HG03575 (cell line): ENCODE data around the gene RIOK2.

Source experiments
- ATAC-seq: cut with Tn5 transposase; IDR thresholded peaks from one replicate; pipeline ENCODE4 v1.9.1; 2021; ENCODE audit not compliant: unreplicated experiment, insufficient number of reproducible peaks, low FRiP score; ENCODE audit errors: extremely low read depth

RIOK2 gene

DNA sequence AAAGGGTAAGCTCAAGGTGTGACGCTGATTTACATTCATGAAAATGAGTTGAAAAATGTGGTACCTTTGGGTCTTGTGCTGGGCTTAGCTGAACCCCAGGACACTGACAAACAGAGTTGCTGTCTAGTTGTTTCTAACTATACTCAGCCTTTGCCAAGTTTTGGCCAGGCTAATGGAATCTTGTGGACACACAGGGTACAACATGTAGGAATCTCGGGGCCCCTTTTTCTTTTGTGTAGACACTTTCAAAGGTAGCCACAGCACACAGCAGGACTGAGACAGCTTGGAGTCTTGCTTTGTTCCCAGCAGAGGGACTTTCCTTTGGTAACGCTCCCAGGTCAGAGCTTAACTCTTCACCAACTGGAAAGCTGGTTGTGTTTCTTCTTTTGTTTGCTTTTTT lies 48.4 kb downstream of the RIOK2 start:
- no peak for ATAC-seq

DNA sequence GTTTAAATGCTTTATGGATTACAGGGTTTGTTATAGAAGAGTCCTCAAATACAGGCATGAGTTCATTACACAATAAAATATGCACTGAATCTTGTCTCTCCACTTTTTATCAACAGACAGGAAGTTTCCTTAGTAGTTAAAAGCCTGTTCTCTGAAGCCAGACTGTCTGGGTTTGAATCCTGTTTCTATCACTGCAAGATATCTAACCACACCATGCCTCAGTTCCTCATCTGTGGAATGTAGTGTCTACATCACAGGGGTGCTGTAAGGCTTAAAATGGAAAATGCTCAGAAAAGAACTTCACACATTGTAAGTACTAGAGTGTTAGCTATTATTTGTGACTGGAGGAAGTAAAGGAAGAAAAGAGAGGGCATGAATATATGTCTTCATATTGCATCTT lies 49.9 kb downstream of the RIOK2 start:
- no peak for ATAC-seq

DNA sequence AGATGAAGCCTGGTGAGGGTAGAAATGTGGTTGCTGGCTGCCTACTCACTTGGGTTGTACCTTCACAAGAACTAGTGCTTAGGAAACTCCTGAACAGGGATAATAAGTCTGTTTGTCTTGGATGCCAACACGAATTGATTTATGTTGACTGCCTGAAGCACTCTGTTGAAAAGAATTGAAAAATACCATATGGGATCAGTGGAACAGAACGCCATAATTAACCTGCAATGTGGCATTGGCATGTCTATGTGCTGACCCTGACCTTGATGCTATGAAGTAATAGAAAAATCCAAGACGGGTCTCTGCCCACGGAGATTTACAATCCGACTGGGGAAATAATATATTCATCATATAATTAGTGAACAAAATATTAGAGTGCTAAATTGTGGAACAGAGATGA lies 51.1 kb downstream of the RIOK2 start:
- no peak for ATAC-seq

DNA sequence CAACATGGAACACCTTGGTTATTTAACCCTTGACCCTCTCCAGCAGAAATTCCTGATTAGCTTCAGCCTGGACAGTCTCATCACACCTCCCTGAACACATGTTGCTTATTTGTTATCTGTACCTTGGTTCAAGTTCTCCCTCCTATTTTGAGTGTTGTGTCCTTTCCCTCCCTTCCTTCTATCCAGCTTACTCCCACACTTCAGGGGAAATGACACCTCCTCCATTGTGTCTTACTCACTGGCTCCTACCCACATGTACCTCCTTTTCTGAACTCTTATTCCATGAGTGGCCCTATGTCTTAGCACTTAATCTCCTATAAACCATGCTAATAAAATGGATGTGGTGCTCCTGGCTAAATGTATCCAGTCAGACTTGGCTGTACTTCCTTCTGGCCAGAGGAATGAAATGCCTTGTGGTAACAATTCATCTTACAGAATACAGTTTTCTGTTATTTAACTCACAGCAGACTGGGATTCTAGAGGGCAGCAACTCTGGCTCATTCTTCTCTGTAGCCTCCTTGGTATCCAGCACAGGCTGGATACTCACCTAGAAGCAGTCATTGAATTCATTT lies 51.8 kb downstream of the RIOK2 start:
- no peak for ATAC-seq

DNA sequence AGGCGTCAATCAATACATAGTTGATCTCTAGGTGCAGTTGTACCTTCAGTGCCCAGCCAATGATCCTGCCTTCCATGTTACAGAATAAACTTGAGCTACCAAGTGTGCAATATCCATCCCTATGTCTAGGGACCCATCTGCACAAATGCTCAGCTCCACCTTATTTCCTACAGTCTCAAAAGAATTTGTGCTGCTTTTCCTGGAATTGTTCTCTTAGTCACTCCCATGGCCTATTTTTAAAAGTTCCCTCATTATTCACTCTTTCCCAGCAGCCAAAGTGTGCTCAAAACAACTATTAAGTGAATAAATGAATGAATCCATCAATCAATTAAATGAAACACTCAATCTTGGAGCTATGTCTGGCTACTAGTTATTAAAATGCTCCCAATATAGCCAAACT lies 55.3 kb downstream of the RIOK2 start:
- ATAC-seq, result no peak

DNA sequence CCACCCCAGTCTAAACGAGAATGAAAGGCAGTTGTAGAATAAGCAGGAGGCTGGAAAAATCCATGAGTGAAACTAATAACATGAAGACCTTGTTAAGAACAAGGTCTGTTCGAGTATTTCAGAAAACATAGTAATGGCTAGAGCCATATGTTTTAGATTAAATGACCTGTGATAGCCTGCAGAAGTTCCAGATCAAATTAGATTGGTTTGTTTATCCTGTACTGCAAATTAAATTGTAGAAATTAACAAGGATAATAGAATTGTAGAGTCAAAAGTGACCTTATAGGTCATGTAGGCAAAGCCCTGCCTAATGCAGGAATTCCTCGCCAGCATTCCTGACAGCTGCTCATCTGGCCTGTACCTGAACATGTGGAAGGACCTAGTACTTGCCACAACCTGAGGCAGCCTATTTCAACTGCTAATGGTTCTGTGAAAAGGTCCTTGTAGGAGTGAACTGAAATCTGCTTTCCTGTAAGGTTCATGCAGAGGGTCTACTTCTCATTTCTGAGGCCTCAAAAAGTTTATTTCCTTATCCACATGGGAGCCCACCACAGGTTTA lies 57.8 kb downstream of the RIOK2 start:
- no peak for ATAC-seq

DNA sequence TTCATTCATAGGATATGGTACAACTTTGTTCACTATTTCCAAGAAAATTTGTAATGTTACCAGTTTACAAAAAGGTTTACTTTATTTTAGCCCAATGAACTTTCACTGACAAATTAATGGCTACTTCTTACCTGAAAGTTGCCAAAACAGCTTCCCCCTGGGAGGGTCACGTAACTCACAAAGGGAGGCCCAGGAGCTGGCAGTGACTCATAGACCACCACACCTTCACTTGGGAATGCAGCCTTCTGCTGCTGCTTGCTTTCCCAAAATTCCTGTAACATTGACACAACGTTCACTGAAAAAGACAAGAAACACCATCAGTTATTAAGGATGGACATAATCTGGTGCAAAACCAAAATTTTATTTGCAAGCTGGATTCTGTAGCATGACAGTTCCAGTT lies 58.7 kb downstream of the RIOK2 start:
- no peak for ATAC-seq

DNA sequence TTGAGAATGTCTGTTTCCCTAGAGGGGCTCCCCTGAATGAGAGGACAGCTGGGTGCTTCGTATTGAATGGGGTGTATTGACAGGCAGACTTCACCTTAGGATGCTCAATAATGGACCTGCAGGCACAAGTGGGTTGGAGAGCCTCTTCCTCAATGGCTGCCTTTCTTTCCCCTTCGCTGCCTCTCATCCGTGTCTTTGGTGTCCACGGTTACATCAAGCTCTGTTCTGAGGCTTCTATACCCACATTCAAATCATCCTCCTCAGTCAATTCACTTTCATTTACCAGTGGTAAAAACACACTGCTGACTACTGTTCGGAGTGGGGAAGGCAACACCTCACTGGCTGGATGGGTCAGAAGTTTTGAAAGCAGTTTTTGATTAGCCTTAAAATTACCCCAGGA lies 61.2 kb downstream of the RIOK2 start:
- ATAC-seq, result no peak

DNA sequence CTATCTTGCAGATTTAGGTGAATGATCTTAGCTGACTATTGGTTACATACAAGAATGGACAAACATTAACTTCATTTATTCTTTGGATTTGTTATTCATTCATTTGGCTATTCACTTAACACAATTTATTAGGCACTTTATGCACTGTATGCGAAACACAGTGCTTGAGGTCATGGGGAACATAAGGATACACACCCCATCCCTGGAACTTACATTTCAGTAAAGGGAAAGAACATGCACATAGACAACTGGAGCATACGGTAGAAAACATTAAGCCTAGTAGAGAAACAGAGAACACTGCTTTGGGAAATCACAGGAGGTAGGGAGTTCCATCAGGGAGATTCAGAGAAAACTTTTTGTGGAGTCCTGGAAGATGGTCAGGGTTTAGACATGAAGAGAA lies 62.9 kb downstream of the RIOK2 start:
- no peak for ATAC-seq

DNA sequence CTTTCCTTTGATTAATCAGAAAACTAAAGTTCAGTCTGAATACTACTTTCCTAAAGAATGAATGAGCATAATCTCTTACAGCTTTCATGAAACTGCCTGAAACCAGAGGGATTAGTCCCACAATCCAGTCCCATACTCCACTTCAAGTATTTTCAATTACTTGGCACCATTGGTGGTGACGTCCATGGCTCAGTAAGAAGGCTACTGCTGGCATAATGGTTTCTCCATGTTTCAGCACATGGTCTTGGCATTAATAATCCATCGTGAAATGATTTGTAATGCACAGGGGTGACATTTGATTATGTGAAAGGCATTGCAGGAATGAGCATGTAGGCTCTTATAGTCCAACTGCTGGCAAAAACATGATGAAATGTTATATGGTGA lies 64.0 kb downstream of the RIOK2 start:
- no peak for ATAC-seq

DNA sequence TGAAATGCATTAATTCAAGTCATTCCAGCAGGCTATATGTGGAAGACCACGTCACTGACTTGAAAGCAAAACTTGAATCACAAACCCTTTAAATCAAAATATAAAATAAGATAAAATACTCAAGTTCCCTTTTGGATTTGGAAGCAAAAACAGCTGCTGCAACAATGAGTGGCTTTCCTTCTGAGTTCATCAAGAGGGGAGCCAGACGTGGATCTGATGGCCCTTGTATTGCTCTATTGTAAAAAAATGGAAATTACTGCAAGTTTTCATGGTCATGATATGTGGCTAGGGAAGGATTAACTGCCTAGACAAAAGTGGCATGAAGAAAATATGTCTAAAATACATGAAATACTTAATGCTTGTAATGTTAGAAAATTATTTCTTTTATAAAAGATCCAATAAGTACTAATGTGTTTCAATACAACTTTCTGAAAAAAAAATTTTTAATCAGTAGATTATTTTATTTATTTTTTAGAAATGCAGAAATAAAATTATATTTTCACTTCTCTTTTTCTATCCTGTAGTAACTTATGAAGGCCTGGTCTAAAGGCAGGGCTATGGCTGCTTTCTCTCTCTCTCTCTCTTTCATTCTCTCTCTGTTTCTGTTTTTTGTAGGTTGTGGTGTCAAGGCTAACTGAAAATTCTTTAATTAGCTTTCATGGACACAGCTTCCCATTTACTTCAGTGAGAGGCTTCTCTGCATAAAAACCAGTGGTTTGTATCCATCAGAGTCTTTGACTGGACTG lies 64.6 kb downstream of the RIOK2 start:
- ATAC-seq, result no peak

DNA sequence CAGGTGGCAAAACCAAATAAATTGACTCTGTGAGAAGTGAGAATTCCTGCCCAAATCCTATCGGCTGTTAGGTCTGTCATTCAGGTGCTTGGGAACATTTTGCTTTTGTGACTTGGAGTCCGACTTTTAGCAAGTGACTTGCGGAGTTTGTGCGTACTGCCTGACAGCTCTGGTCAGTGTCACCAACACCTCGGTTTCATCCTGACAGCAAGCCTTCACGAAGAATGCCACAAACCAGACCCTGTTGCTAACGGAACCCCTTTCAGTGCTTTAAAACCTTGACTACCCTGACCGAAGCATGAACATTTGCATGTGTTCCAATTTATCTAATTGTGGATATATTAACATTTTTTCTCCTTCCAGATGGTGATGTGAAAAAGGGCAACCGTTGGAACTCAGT lies 67.1 kb downstream of the RIOK2 start:
- no peak for ATAC-seq

DNA sequence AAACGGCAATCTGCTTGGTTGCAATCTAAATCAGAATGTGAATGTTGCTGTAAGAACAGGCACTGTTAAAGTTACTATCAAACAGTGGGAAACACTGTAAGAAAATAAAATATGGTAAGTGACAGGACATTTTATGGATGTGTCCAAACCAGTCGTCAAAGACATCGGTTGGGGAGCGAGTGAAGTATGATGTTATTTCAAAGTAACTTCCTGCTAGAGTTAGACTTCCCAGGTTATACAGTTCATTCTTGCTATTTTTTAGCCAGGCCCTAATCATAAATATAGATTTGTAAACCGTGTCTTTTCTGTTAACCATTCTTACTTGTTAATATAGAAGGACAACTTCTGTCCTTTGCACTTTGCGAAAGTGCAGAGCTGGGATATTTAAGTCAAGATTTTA lies 70.8 kb downstream of the RIOK2 start:
- no peak for ATAC-seq

DNA sequence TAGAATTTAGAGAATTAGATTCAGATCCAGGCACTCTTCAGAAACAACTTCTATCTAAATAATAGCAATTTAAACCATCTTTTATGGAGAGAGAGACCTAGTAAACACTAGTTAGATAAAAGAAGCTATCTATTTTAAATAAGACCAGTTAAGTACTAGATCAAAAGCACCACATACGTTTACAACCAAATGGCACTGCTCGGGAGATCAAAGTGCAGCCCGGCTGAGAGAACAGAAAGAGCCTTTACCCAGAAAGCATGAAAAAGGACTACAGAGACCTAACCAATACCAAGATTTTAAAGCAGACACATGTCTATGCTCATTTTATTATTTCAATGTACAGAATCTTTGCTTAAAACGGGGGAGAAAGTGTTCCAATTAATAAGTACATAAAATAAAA lies 71.4 kb downstream of the RIOK2 start:
- ATAC-seq, result no peak

DNA sequence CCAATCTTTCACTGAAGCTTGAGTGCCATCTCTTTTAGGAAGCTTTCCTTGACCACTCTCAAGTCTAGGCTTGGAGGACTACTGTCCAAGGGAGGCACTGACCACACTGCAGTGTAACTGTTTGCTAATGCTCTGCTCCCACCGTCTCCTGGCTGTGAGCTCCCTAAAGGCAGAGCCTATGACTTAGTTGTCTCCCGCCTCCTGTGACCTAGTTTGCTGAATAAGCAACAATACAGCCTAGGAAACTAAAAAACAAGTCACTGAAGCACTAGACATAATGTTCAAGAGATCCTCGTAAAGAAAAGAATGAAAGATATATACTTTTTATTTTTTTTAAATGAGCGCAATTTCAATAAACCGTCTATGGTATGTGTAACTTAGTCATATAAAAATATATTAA lies 72.0 kb downstream of the RIOK2 start:
- ATAC-seq, result no peak
